PC-3 (cell line): ENCODE data around the gene CHMP4B. TPM values are rescaled to one million over a fixed set of nuclear protein-coding genes. Genes with fewer than 3 reads are reported as not detected.

Experiments
- ATAC-seq: fragments of 200-7000 bp; cut with Tn5 transposase; 2 replicates; pipeline ENCODE4 v1.9.1; 2020; ENCODE audit warnings: mild to moderate bottlenecking, moderate library complexity
- BruUV-seq: library from RNA; stranded (reverse); fragments of 400-500 nt; replicated peaks from 2 replicates; lab custom pipeline; 2021; lab: Mats Ljungman, UMichigan
- CTCF ChIA-PET: fragments of 300-600 bp; sonication (Branson Sonifier 250); formaldehyde crosslinking; loops from one replicate; lab custom pipeline; 2022; ENCODE audit warnings: antibody characterized with exemption; lab: Charles Lee
- POLR2A ChIA-PET: fragments of 300-600 bp; sonication (Branson Sonifier 250); formaldehyde crosslinking; loops from one replicate; lab custom pipeline; 2022; ENCODE audit warnings: antibody characterized with exemption; ENCODE audit not compliant: unreplicated experiment; lab: Charles Lee
- DNase-seq: peaks from one replicate; pipeline ENCODE4 v3.0.0-alpha.2; 2015
- H2AFZ ChIP-seq: fragments of 300-600 bp; sonication (generic); 2 replicates; pipeline ENCODE4 v1.6.0; 2016; ENCODE audit warnings: antibody characterized with exemption, low read length
- H3F3A ChIP-seq: fragments of 300-600 bp; sonication (generic); one replicate; pipeline ENCODE4 v1.6.0; 2017; ENCODE audit warnings: antibody characterized with exemption, low read length, control low read depth, mild to moderate bottlenecking; ENCODE audit not compliant: unreplicated experiment
- H3K27ac ChIP-seq: fragments of 300-600 bp; sonication (generic); 2 replicates; pipeline ENCODE4 v1.5.1; 2016; ENCODE audit warnings: mild to moderate bottlenecking, low read length
- H3K27me3 ChIP-seq: fragments of 300-600 bp; sonication (generic); 2 replicates; pipeline ENCODE4 v1.6.1; 2016; ENCODE audit warnings: low read length, mixed read lengths
- H3K36me3 ChIP-seq: fragments of 300-600 bp; sonication (generic); 2 replicates; pipeline ENCODE4 v1.6.1; 2016; ENCODE audit warnings: low read depth, mixed run types, low read length, mixed read lengths
- H3K4me1 ChIP-seq: fragments of 300-600 bp; sonication (generic); 2 replicates; pipeline ENCODE4 v1.5.1; 2016; ENCODE audit warnings: low read length; ENCODE audit not compliant: insufficient read depth
- H3K4me2 ChIP-seq: fragments of 300-600 bp; sonication (generic); 2 replicates; pipeline ENCODE4 v1.6.0; 2016; ENCODE audit warnings: low read length
- H3K4me3 ChIP-seq: fragments of 300-600 bp; sonication (generic); 2 replicates; pipeline ENCODE4 v1.5.1; 2016; ENCODE audit warnings: mild to moderate bottlenecking, low read length, mixed read lengths
- H3K79me2 ChIP-seq: fragments of 300-600 bp; sonication (generic); 2 replicates; pipeline ENCODE4 v1.6.1; 2017; ENCODE audit warnings: low read length, mixed read lengths
- H3K9ac ChIP-seq: fragments of 300-600 bp; sonication (generic); 2 replicates; pipeline ENCODE4 v1.6.0; 2016; ENCODE audit warnings: mild to moderate bottlenecking, low read length
- H3K9me2 ChIP-seq: fragments of 300-600 bp; sonication (generic); replicated peaks from 2 replicates; pipeline ENCODE4 v1.6.1; 2016; ENCODE audit warnings: mixed run types, low read length, mixed read lengths
- H3K9me3 ChIP-seq: fragments of 300-600 bp; sonication (generic); 2 replicates; pipeline ENCODE4 v1.6.1; 2016; ENCODE audit warnings: low read length, mixed read lengths
- H4K20me1 ChIP-seq: fragments of 300-600 bp; sonication (generic); 2 replicates; pipeline ENCODE4 v1.6.1; 2016; ENCODE audit warnings: low read length, mixed read lengths
- CTCF ChIP-seq: fragments of 300-600 bp; sonication (generic); conservative IDR thresholded peaks from 2 replicates; pipeline ENCODE4 v1.5.1; 2017; ENCODE audit warnings: antibody characterized with exemption, low read depth, mild to moderate bottlenecking, low read length
- EZH2 ChIP-seq: fragments of 300-600 bp; sonication (generic); IDR thresholded peaks from one replicate; pipeline ENCODE4 v1.6.1; 2017; ENCODE audit warnings: antibody characterized with exemption, mild to moderate bottlenecking, low read length; ENCODE audit not compliant: unreplicated experiment
- EZH2phosphoT487 ChIP-seq: fragments of 300-600 bp; sonication (generic); IDR thresholded peaks from 2 replicates; pipeline ENCODE4 v1.6.1; 2018; ENCODE audit warnings: mild to moderate bottlenecking, antibody characterized with exemption, low read length, borderline replicate concordance
- intact Hi-C: fragments of 100-400 bp; cut with micrococcal nuclease; formaldehyde crosslinking; loops from 2 replicates; pipeline ENCODE4 v1.9.0; 2023
- total RNA-seq: library from RNA; depleted of rRNA; stranded (reverse); fragments of >200 nt; gene quantifications from 2 replicates; pipeline ENCODE4 v1.2.3, GENCODE V29; 2014

The CHMP4B gene
- total RNA-seq, 1 experiment from 2014 or later, result 68.8 TPM

- H4K20me1 ChIP-seq, result peaks cover 42% of the 10 kb centered on the region
- ATAC-seq, result no peak
- TF ChIP-seq EZH2phosphoT487, result no peak
- TF ChIP-seq CTCF, result no peak
- TF ChIP-seq EZH2, result no peak
- H3K9ac ChIP-seq, result no peak overlapping the region
- H2AFZ ChIP-seq, result no peak overlapping the region
- ChIA-PET POLR2A (interaction anchor here (0.6 kb wide), 1 partner anchor 151 kb away, joined by 5 read pairs; no protein-coding TSS in a partner anchor), CTCF (no interaction called here)
- no peak overlapping the region for H3K4me2 ChIP-seq
- H3K4me1 ChIP-seq, result peaks cover 15% of the 10 kb centered on the region; the same call in 1 of the 2 replicates
- H3K9me3 ChIP-seq, result no peaks in the 10 kb centered on the region
- H3K4me3 ChIP-seq, result no peak overlapping the region
- H3K79me2 ChIP-seq, result peaks cover 99% of the 10 kb centered on the region
- H3K27ac ChIP-seq, result no peak overlapping the region
- H3K9me2 ChIP-seq, result no peaks in the 10 kb centered on the region
- H3K27me3 ChIP-seq, result no peaks in the 10 kb centered on the region
- no TSS peak for BruUV-seq
- intact Hi-C loops, result no loop called here
- H3F3A ChIP-seq, result no peaks in the 10 kb centered on the region
- no peaks in the 10 kb centered on the region for H3K36me3 ChIP-seq
- DNase-seq, result no peak
Observed at GRCh38 chr20:33839591-33839990, 28.4 kb downstream of the CHMP4B start.

- H3K79me2 ChIP-seq, result peaks cover 99% of the 10 kb centered on the region
- H3K4me1 ChIP-seq, result peaks cover 15% of the 10 kb centered on the region; the same call in 1 of the 2 replicates
- no peak overlapping the region for H3K4me2 ChIP-seq
- H4K20me1 ChIP-seq, result peaks cover 39% of the 10 kb centered on the region
- no peak for TF ChIP-seq EZH2
- no peak for TF ChIP-seq EZH2phosphoT487
- TF ChIP-seq CTCF, result no peak
- no peaks in the 10 kb centered on the region for H3K9me2 ChIP-seq
- H3K4me3 ChIP-seq, result no peak overlapping the region
- no peaks in the 10 kb centered on the region for H3K36me3 ChIP-seq
- H3K27me3 ChIP-seq, result no peaks in the 10 kb centered on the region
- no peaks in the 10 kb centered on the region for H3F3A ChIP-seq
- no peak overlapping the region for H3K9ac ChIP-seq
- ChIA-PET POLR2A (no interaction called here), CTCF (no interaction called here)
- no TSS peak for BruUV-seq
- no peaks in the 10 kb centered on the region for H3K9me3 ChIP-seq
- H2AFZ ChIP-seq, result no peak overlapping the region
- no peak for DNase-seq
- intact Hi-C loops, result no loop called here
- no peak overlapping the region for H3K27ac ChIP-seq
- ATAC-seq, result no peak
Observed at GRCh38 chr20:33840160-33840559, 29.0 kb downstream of the CHMP4B start.

GRCh38 chr20:33840759-33841435, 29.7 kb downstream of the CHMP4B start:
- Histone ChIP-seq H2AFZ (no peak overlapping the region), H3K79me2 (peaks cover 99% of the 10 kb centered on the region), H3K4me3 (no peak overlapping the region), H3F3A (no peaks in the 10 kb centered on the region), H3K36me3 (no peaks in the 10 kb centered on the region), H3K27me3 (no peaks in the 10 kb centered on the region), H3K27ac (no peak overlapping the region), H3K9ac (no peak overlapping the region), H3K9me3 (no peaks in the 10 kb centered on the region), H3K9me2 (no peaks in the 10 kb centered on the region), H4K20me1 (peaks cover 32% of the 10 kb centered on the region), H3K4me2 (no peak overlapping the region), H3K4me1 (peaks cover 15% of the 10 kb centered on the region; the same call in 1 of the 2 replicates)
- intact Hi-C loops, result no loop called here
- no TSS peak for BruUV-seq
- DNase-seq (no peak), ATAC-seq (no peak)
- ChIA-PET CTCF (no interaction called here), POLR2A (no interaction called here)
- TF ChIP-seq EZH2phosphoT487, result no peak
- TF ChIP-seq EZH2, result no peak
- TF ChIP-seq CTCF, result no peak
